Tibial artery (tissue), 4 donors: ENCODE results near the gene ANTXRL.

ENCODE experiments used
- DNase-seq, 2 donors: peaks; one replicate each; pipeline ENCODE4 v3.0.0-alpha.2; 2019
- H3K27ac ChIP-seq, 2 donors: fragments of 200-600 bp; sonication (generic) in 1 of 2; 1 replicate in 1 of 2; 2 replicates in 1 of 2; pipeline ENCODE4 v1.5.1; 2018 to 2019; ENCODE audit warnings: mild to moderate bottlenecking in 1 of 2
- H3K27me3 ChIP-seq, 2 donors: fragments of 200-600 bp; sonication (generic) in 1 of 2; one replicate each; pipeline versions ENCODE4 v1.5.1 to v1.6.0; 2016 to 2019
- H3K36me3 ChIP-seq, 3 donors: fragments of 200-600 bp; sonication (generic) in 2 of 3; one replicate each; pipeline ENCODE4 v1.5.1; 2016 to 2019; ENCODE audit warnings: mild to moderate bottlenecking in 2 of 3
- H3K4me1 ChIP-seq, 4 donors: fragments of 200-600 bp; sonication (generic) in 2 of 4; 1 replicate in 3 of 4; 2 replicates in 1 of 4; pipeline ENCODE4 v1.5.1; 2016 to 2019
- H3K4me3 ChIP-seq, 2 donors: fragments of 200-600 bp; sonication (generic) in 1 of 2; 1 replicate in 1 of 2; 2 replicates in 1 of 2; pipeline ENCODE4 v1.5.1; 2018 to 2019; ENCODE audit warnings: mild to moderate bottlenecking in 2 of 2
- H3K9me3 ChIP-seq, 3 donors: fragments of 200-600 bp; sonication (generic) in 1 of 3; one replicate each; pipeline ENCODE4 v1.5.1; 2016 to 2019
- CTCF ChIP-seq, 2 experiments: fragments of 200-600 bp in 1 of 2; fragments of 450-650 bp in 1 of 2; IDR thresholded peaks; one replicate each; pipeline ENCODE4 v1.5.1; 2017 to 2019; ENCODE audit warnings: antibody characterized with exemption in 2 of 2, mild to moderate bottlenecking in 1 of 2, moderate library complexity in 1 of 2
- intact Hi-C: fragments of 100-400 bp; cut with DNase I; formaldehyde crosslinking; loops from one replicate; pipeline ENCODE4 v1.15.0; 2023; ENCODE audit warnings: low total_unique reads

The ANTXRL gene

GRCh38 chr10:46305986-46306385 lies 19.2 kb downstream of the ANTXRL start:
- H3K27me3 ChIP-seq = no peaks in the 10 kb centered on the region
- peak in 1 of 2 donors; percentile 49 for DNase-seq
- peaks cover 0 to 22% (median 7%) of the 10 kb centered on the region in 4 donors for H3K4me1 ChIP-seq
- no peaks in the 10 kb centered on the region for H3K9me3 ChIP-seq
- intact Hi-C loops = no loop called here
- no peak overlapping the region for H3K27ac ChIP-seq
- no peak for TF ChIP-seq CTCF (IDR thresholded peaks at IDR 0.05)
- H3K36me3 ChIP-seq = no peaks in the 10 kb centered on the region
- H3K4me3 ChIP-seq = no peak overlapping the region

DNA sequence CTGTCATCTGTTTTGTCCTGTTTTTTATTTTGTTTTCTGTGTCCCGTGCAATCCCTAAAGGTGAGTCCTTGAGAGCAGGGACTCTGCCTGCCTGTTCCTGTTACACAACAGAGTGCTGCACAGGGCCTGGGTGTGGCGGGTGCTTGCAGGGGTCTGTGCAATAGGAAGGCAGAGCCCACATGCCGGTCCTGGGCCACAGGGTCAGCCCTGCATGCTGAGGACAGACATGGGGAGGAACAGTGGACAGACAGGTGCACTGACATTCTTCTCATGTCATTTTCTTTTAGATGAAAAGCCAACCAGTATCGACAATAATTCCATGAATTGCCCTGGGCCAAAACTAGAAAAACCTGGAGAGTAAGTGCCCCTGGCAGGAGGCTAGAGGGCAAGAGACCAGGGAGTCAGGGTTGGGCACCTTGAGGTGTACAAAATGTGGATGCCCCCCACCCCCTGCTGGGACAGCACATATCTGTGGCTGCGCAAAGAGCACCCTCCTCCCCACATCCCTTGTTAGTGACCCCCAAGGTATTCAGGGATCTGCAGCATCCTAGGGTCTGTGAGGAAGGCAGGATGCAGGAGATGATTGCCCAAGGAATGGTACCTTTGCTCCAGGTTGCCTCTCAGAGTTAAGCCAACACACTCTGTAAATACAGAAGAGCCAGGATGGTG lies 19.9 kb downstream of the ANTXRL start:
- Histone ChIP-seq H3K4me1 (peaks cover 0 to 22% (median 7%) of the 10 kb centered on the region in 4 donors), H3K27ac (no peak overlapping the region), H3K36me3 (no peaks in the 10 kb centered on the region), H3K4me3 (no peak overlapping the region), H3K9me3 (no peaks in the 10 kb centered on the region), H3K27me3 (no peaks in the 10 kb centered on the region)
- peak in 1 of 2 donors; percentile 48 for DNase-seq
- TF ChIP-seq CTCF (IDR thresholded peaks at IDR 0.05) = no peak
- intact Hi-C loops = no loop called here

GRCh38 chr10:46307281-46308112 lies 20.7 kb downstream of the ANTXRL start:
- DNase-seq = peak in 1 of 2 donors; percentile 59
- intact Hi-C loops = no loop called here
- Histone ChIP-seq H3K4me1 (peaks cover 0 to 22% (median 7%) of the 10 kb centered on the region in 4 donors), H3K4me3 (no peak overlapping the region), H3K27me3 (no peaks in the 10 kb centered on the region), H3K27ac (no peak overlapping the region), H3K36me3 (no peaks in the 10 kb centered on the region), H3K9me3 (no peaks in the 10 kb centered on the region)
- no peak for TF ChIP-seq CTCF (IDR thresholded peaks at IDR 0.05)

GRCh38 chr10:46308113-46308415 lies 21.3 kb downstream of the ANTXRL start:
- no peaks in the 10 kb centered on the region for H3K36me3 ChIP-seq
- no peak for TF ChIP-seq CTCF (IDR thresholded peaks at IDR 0.05)
- H3K4me3 ChIP-seq = no peak overlapping the region
- DNase-seq = peak in 1 of 2 donors; percentile 47
- H3K9me3 ChIP-seq = no peaks in the 10 kb centered on the region
- no peak overlapping the region for H3K27ac ChIP-seq
- H3K4me1 ChIP-seq = peaks cover 0 to 22% (median 7%) of the 10 kb centered on the region in 4 donors
- no peaks in the 10 kb centered on the region for H3K27me3 ChIP-seq
- intact Hi-C loops = no loop called here

DNA sequence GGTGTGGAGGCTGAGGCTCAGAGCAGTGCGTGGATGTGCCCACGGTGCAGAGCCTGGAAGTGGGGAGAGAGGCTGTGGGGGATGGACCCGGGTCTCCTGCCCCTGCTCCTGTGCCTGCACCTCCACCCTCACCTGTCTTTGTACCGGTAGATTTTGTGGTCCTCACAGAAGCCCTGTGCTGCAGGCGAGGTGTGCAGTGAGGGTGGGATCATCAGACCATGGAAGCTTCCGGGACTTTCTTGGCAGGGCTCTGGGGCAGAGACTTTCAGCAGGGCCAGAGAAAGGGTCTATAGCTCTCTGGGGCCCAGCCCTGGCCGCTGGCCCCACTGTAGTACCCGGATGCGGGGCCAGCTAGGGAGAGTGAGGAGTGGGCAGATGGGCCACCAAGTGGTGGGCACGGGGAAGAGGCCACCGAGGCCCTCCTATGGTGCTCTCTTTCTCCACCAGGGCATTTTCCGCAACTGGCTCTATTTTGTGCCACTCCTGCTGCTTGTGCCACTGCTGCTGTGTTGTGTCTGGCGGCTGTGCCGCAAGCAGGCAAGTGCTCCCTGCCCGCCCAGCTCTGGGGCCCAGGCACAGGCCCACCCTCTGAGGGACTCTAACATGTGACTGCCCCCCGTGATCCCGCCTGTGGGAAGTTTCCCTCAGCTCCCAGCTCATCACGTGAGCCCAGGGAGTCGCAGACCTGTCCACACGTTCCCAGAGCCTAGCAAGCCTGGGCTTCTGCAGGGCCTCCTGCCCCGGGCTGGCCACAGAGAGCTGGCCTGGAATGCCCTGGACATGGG lies 22.1 kb downstream of the ANTXRL start:
- intact Hi-C loops = no loop called here
- DNase-seq = peak in 1 of 2 donors; percentile 48
- Histone ChIP-seq H3K4me3 (no peak overlapping the region), H3K9me3 (no peaks in the 10 kb centered on the region), H3K27me3 (no peaks in the 10 kb centered on the region), H3K27ac (no peak overlapping the region), H3K36me3 (no peaks in the 10 kb centered on the region), H3K4me1 (peaks cover 0 to 22% (median 7%) of the 10 kb centered on the region in 4 donors)
- no peak for TF ChIP-seq CTCF (IDR thresholded peaks at IDR 0.05)
